ENCODE results near the gene NECAP2. TPM values are rescaled to one million over a fixed set of nuclear protein-coding genes. Genes with fewer than 3 reads are reported as not detected.

Gene NECAP2
- total RNA-seq, 4 donors from 2014 or later: 32.1 to 53.1 (median 38.6) TPM

- TF ChIP-seq CTCF (IDR thresholded peaks at IDR 0.05) (no peak), POLR2A (IDR thresholded peaks at IDR 0.05) (no peak)
- Histone ChIP-seq H3K4me3 (no peak overlapping the region), H3K4me1 (peaks cover 0 to 18% (median 5%) of the 10 kb centered on the region in 4 donors), H3K36me3 (peaks cover 0 to under 1% (median 0%) of the 10 kb centered on the region in 3 donors), H3K27me3 (no peaks in the 10 kb centered on the region), H3K9me3 (no peaks in the 10 kb centered on the region), H3K27ac (no peak overlapping the region)
- DNase-seq: no peak
These were observed 2.0 kb upstream of the NECAP2 start for GRCh38 chr1:16438516-16438915.

- Histone ChIP-seq H3K27me3 (no peaks in the 10 kb centered on the region), H3K4me1 (peaks cover 0 to 18% (median 5%) of the 10 kb centered on the region in 4 donors), H3K4me3 (no peak overlapping the region), H3K9me3 (no peaks in the 10 kb centered on the region), H3K27ac (no peak overlapping the region), H3K36me3 (peaks cover 0 to 4% (median 0%) of the 10 kb centered on the region in 3 donors)
- DNase-seq: no peak
- no peak for TF ChIP-seq POLR2A (IDR thresholded peaks at IDR 0.05)
These were observed 1.6 kb upstream of the NECAP2 start for GRCh38 chr1:16438924-16439323.

GRCh38 chr1:16440131-16440469 is 424 bp upstream of the NECAP2 start:
- H3K4me1 ChIP-seq: peaks cover 0 to 18% (median 5%) of the 10 kb centered on the region in 4 donors
- peaks cover 0 to 16% (median 0%) of the 10 kb centered on the region in 3 donors for H3K36me3 ChIP-seq
- H3K4me3 ChIP-seq: peak overlapping the region; percentile 72 to 97 (median 93)

GRCh38 chr1:16441282-16441665 is 750 bp downstream of the NECAP2 start:
- Histone ChIP-seq H3K4me1 (peaks cover 0 to 18% (median 5%) of the 10 kb centered on the region in 4 donors), H3K27me3 (no peaks in the 10 kb centered on the region), H3K27ac (peak overlapping the region; percentile 78 to 92 (median 88)), H3K4me3 (peak overlapping the region; percentile 72 to 97 (median 93)), H3K9me3 (no peaks in the 10 kb centered on the region), H3K36me3 (peaks cover 0 to 28% (median 0%) of the 10 kb centered on the region in 3 donors)
- TF ChIP-seq CTCF (IDR thresholded peaks at IDR 0.05) (no peak), POLR2A (IDR thresholded peaks at IDR 0.05) (no peak)
- peak in 1 of 3 donors; percentile 20 for DNase-seq

More at GRCh38 chr1:16440131-16440469, 424 bp upstream of the NECAP2 start:
- TF ChIP-seq CTCF (IDR thresholded peaks at IDR 0.05): no peak
- TF ChIP-seq POLR2A (IDR thresholded peaks at IDR 0.05): no peak
- H3K27ac ChIP-seq: peak overlapping the region; percentile 78 to 92 (median 88)
- H3K9me3 ChIP-seq: no peaks in the 10 kb centered on the region
- H3K27me3 ChIP-seq: no peaks in the 10 kb centered on the region
- DNase-seq: no peak

GRCh38 chr1:16442265-16442664 is 1.7 kb downstream of the NECAP2 start:
- DNase-seq: no peak
- H3K36me3 ChIP-seq: peaks cover 0 to 31% (median 0%) of the 10 kb centered on the region in 3 donors
- no peaks in the 10 kb centered on the region for H3K9me3 ChIP-seq
- H3K4me3 ChIP-seq: no peak overlapping the region
- H3K27ac ChIP-seq: peak overlapping the region in 1 of 4 donors; percentile 92
- peaks cover 0 to 18% (median 5%) of the 10 kb centered on the region in 4 donors for H3K4me1 ChIP-seq
- no peak for TF ChIP-seq POLR2A (IDR thresholded peaks at IDR 0.05)
- TF ChIP-seq CTCF (IDR thresholded peaks at IDR 0.05): no peak
- H3K27me3 ChIP-seq: no peaks in the 10 kb centered on the region

GRCh38 chr1:16442941-16443340 is 2.4 kb downstream of the NECAP2 start:
- TF ChIP-seq CTCF (IDR thresholded peaks at IDR 0.05): no peak
- no peak for TF ChIP-seq POLR2A (IDR thresholded peaks at IDR 0.05)
- no peaks in the 10 kb centered on the region for H3K9me3 ChIP-seq
- no peak overlapping the region for H3K27ac ChIP-seq
- no peak overlapping the region for H3K4me3 ChIP-seq
- DNase-seq: no peak
- H3K36me3 ChIP-seq: peaks cover 0 to 36% (median 0%) of the 10 kb centered on the region in 3 donors
- H3K27me3 ChIP-seq: no peaks in the 10 kb centered on the region
- peaks cover 0 to 18% (median 5%) of the 10 kb centered on the region in 4 donors for H3K4me1 ChIP-seq
